DMS153 (cell line): ENCODE data around the gene MYCN.
"Not testable (repeated sequence)": the region's sequence is repeated elsewhere in the genome, so short reads cannot be mapped to it uniquely, and the experiment has no call there.

Source experiments
- DNase-seq: peaks from one replicate; lab custom pipeline; 2025; lab: John Stamatoyannopoulos, UW

The MYCN gene

GRCh38 chr2:15943378-15944280 lies 3.3 kb downstream of the MYCN start:
- DNase-seq: no peak

- DNase-seq: no peak
Measured at GRCh38 chr2:15944325-15945017, 4.1 kb downstream of the MYCN start.

GRCh38 chr2:15945909-15946705 lies 5.8 kb downstream of the MYCN start:
- DNase-seq: no peak

- DNase-seq: no peak
Measured at GRCh38 chr2:15946983-15947382, 6.6 kb downstream of the MYCN start.

- no peak for DNase-seq
Measured at GRCh38 chr2:15947431-15947830, 7.1 kb downstream of the MYCN start.

GRCh38 chr2:15948704-15948957 lies 8.3 kb downstream of the MYCN start:
- DNase-seq: no peak

- DNase-seq: no peak
Measured at GRCh38 chr2:15949126-15949525, 8.8 kb downstream of the MYCN start.

GRCh38 chr2:15949551-15949950 lies 9.2 kb downstream of the MYCN start:
- DNase-seq: no peak

- no peak for DNase-seq
Measured at GRCh38 chr2:15950088-15950952, 10.0 kb downstream of the MYCN start.

- DNase-seq: not testable (repeated sequence)
Measured at GRCh38 chr2:15951936-15952335, 11.6 kb downstream of the MYCN start.

- no peak for DNase-seq
Measured at GRCh38 chr2:15952451-15953146, 12.2 kb downstream of the MYCN start.

GRCh38 chr2:15953147-15953630 lies 12.8 kb downstream of the MYCN start:
- DNase-seq: no peak

- DNase-seq: no peak
Measured at GRCh38 chr2:15953891-15954680, 13.7 kb downstream of the MYCN start.

- DNase-seq: no peak
Measured at GRCh38 chr2:15954761-15955160, 14.4 kb downstream of the MYCN start.

- no peak for DNase-seq
Measured at GRCh38 chr2:15955232-15955988, 15.1 kb downstream of the MYCN start.

- DNase-seq: no peak
Measured at GRCh38 chr2:15956230-15956629, 15.9 kb downstream of the MYCN start.

GRCh38 chr2:15956751-15957736 lies 16.7 kb downstream of the MYCN start:
- DNase-seq: no peak
